Stimulated activated CD8-positive, alpha-beta memory T cell treated with anti-CD3 and anti-CD28 coated beads, Interleukin-7, amount 100 ng/mL, for 1 hour (primary cell): ENCODE results near the gene SLC36A1.
"Not testable (repeated sequence)": the region's sequence is repeated elsewhere in the genome, so short reads cannot be mapped to it uniquely, and the experiment has no call there.

Source experiments
- DNase-seq, 2 donors: peaks; one replicate each; pipeline ENCODE4 v3.0.0-alpha.2; 2020; ENCODE audit warnings: low read depth in 2 of 2

SLC36A1 gene

GRCh38 chr5:151483647-151484046, 36.2 kb downstream of the SLC36A1 start:
- no peak for DNase-seq

GRCh38 chr5:151487544-151487943, 40.1 kb downstream of the SLC36A1 start:
- no peak for DNase-seq

GRCh38 chr5:151490627-151491026, 43.2 kb downstream of the SLC36A1 start:
- no peak for DNase-seq

- DNase-seq, result no peak
Observed at GRCh38 chr5:151491062-151491461, 43.7 kb downstream of the SLC36A1 start.

GRCh38 chr5:151492729-151493128, 45.3 kb downstream of the SLC36A1 start:
- DNase-seq, result no peak

- DNase-seq, result no peak
Observed at GRCh38 chr5:151493665-151494064, 46.3 kb downstream of the SLC36A1 start.

- no peak for DNase-seq
Observed at GRCh38 chr5:151495320-151495719, 47.9 kb downstream of the SLC36A1 start.

- DNase-seq, result no peak
Observed at GRCh38 chr5:151496041-151496484, 48.7 kb downstream of the SLC36A1 start.

- no peak for DNase-seq
Observed at GRCh38 chr5:151497391-151498002, 50.1 kb downstream of the SLC36A1 start.

- no peak for DNase-seq
Observed at GRCh38 chr5:151498395-151499155, 51.2 kb downstream of the SLC36A1 start.

- no peak for DNase-seq
Observed at GRCh38 chr5:151499501-151500035, 52.2 kb downstream of the SLC36A1 start.

GRCh38 chr5:151504006-151504405, 56.6 kb downstream of the SLC36A1 start:
- no peak for DNase-seq

- not testable (repeated sequence) for DNase-seq
Observed at GRCh38 chr5:151508308-151508707, 60.9 kb downstream of the SLC36A1 start.

- no peak for DNase-seq
Observed at GRCh38 chr5:151509231-151509630, 61.8 kb downstream of the SLC36A1 start.

GRCh38 chr5:151509836-151510235, 62.4 kb downstream of the SLC36A1 start:
- DNase-seq, result no peak

GRCh38 chr5:151517122-151517920, 69.9 kb downstream of the SLC36A1 start:
- no peak for DNase-seq

- no peak for DNase-seq
Observed at GRCh38 chr5:151520294-151520693, 72.9 kb downstream of the SLC36A1 start.

- DNase-seq, result no peak
Observed at GRCh38 chr5:151522226-151522625, 74.8 kb downstream of the SLC36A1 start.

GRCh38 chr5:151523335-151523734, 75.9 kb downstream of the SLC36A1 start:
- no peak for DNase-seq

GRCh38 chr5:151528153-151528552, 80.8 kb downstream of the SLC36A1 start:
- DNase-seq, result no peak

GRCh38 chr5:151528996-151529395, 81.6 kb downstream of the SLC36A1 start:
- DNase-seq, result no peak

- no peak for DNase-seq
Observed at GRCh38 chr5:151531581-151531980, 84.2 kb downstream of the SLC36A1 start.
